ENCODE measurements around the gene PKHD1.

PKHD1 gene

GRCh38 chr6:51865176-51865575 lies 222.2 kb downstream of the PKHD1 start:
- Histone ChIP-seq H3K9me3 (ENCODE audit: insufficient read depth, low read depth, low read length) (no peaks in the 10 kb centered on the region), H3K4me3 (ENCODE audit: low read depth, low read length) (no peak overlapping the region), H3K79me2 (ENCODE audit: control insufficient read depth, insufficient read depth, low read length, poor library complexity) (no peaks in the 10 kb centered on the region), H4K91ac (ENCODE audit: low read depth, low read length) (no peak overlapping the region), H2BK5ac (ENCODE audit: low read depth, low read length, poor library complexity) (no peak overlapping the region), H3K4me2 (ENCODE audit: low read length) (no peak overlapping the region), H3K18ac (ENCODE audit: low read length) (no peak overlapping the region), H2AFZ (ENCODE audit: insufficient read depth, low read length, poor library complexity) (no peak overlapping the region), H3K4me1 (ENCODE audit: control insufficient read depth in 1 of 2, insufficient read depth in 2 of 2, low read length in 2 of 2) (no peaks in the 10 kb centered on the region), H3K27ac (ENCODE audit: low read depth, low read length) (no peak overlapping the region), H3K4ac (ENCODE audit: low read depth, low read length) (no peak overlapping the region), H3K27me3 (ENCODE audit: insufficient read depth, low read length) (no peaks in the 10 kb centered on the region), H2BK120ac (ENCODE audit: insufficient read depth, low read length, poor library complexity) (no peak overlapping the region), H3K14ac (ENCODE audit: low read length) (no peak overlapping the region), H4K12ac (ENCODE audit: low read depth, low read length) (no peak overlapping the region), H3K36me3 (ENCODE audit: control insufficient read depth in 1 of 2, insufficient read depth in 2 of 2, low read length in 2 of 2) (no peaks in the 10 kb centered on the region), H4K8ac (ENCODE audit: low read depth, low read length) (no peak overlapping the region), H3K9ac (ENCODE audit: low read length) (no peak overlapping the region), H3K79me1 (ENCODE audit: low read length) (no peaks in the 10 kb centered on the region), H2BK12ac (ENCODE audit: low read length) (no peak overlapping the region), H2AK5ac (ENCODE audit: low read length) (no peak overlapping the region), H3K23ac (ENCODE audit: low read length) (no peak overlapping the region)
- WGBS (ENCODE audit: extremely low coverage, insufficient coverage, insufficient read length): no CpG with 5 or more reads among the region's 2 CpGs
- no peak for DNase-seq

GRCh38 chr6:51857134-51857533 lies 230.3 kb downstream of the PKHD1 start:
- H4K8ac ChIP-seq (ENCODE audit: low read depth, low read length): no peak overlapping the region
- H3K4me2 ChIP-seq (ENCODE audit: low read length): no peak overlapping the region
- no peak overlapping the region for H2BK120ac ChIP-seq (ENCODE audit: insufficient read depth, low read length, poor library complexity)
- H3K27me3 ChIP-seq (ENCODE audit: insufficient read depth, low read length): no peaks in the 10 kb centered on the region
- H3K14ac ChIP-seq (ENCODE audit: low read length): no peak overlapping the region
- no peak overlapping the region for H2BK12ac ChIP-seq (ENCODE audit: low read length)
- no peak overlapping the region for H4K12ac ChIP-seq (ENCODE audit: low read depth, low read length)
- no peak overlapping the region for H3K23ac ChIP-seq (ENCODE audit: low read length)
- H2BK5ac ChIP-seq (ENCODE audit: low read depth, low read length, poor library complexity): no peak overlapping the region
- H3K79me2 ChIP-seq (ENCODE audit: control insufficient read depth, insufficient read depth, low read length, poor library complexity): no peaks in the 10 kb centered on the region
- DNase-seq: no peak
- H3K36me3 ChIP-seq (ENCODE audit: control insufficient read depth in 1 of 2, insufficient read depth in 2 of 2, low read length in 2 of 2): no peaks in the 10 kb centered on the region
- no peak overlapping the region for H3K4me3 ChIP-seq (ENCODE audit: low read depth, low read length)
- H2AK5ac ChIP-seq (ENCODE audit: low read length): no peak overlapping the region
- no peaks in the 10 kb centered on the region for H3K79me1 ChIP-seq (ENCODE audit: low read length)
- no peak overlapping the region for H3K4ac ChIP-seq (ENCODE audit: low read depth, low read length)
- H3K27ac ChIP-seq (ENCODE audit: low read depth, low read length): no peak overlapping the region
- no peak overlapping the region for H4K91ac ChIP-seq (ENCODE audit: low read depth, low read length)
- no peaks in the 10 kb centered on the region for H3K9me3 ChIP-seq (ENCODE audit: insufficient read depth, low read depth, low read length)
- no peak overlapping the region for H3K18ac ChIP-seq (ENCODE audit: low read length)
- no CpG with 5 or more reads among the region's 2 CpGs for WGBS (ENCODE audit: extremely low coverage, insufficient coverage, insufficient read length)
- H3K9ac ChIP-seq (ENCODE audit: low read length): no peak overlapping the region
- no peak overlapping the region for H2AFZ ChIP-seq (ENCODE audit: insufficient read depth, low read length, poor library complexity)
- no peaks in the 10 kb centered on the region for H3K4me1 ChIP-seq (ENCODE audit: control insufficient read depth in 1 of 2, insufficient read depth in 2 of 2, low read length in 2 of 2)

GRCh38 chr6:51856508-51856907 lies 230.9 kb downstream of the PKHD1 start:
- Histone ChIP-seq H3K27me3 (ENCODE audit: insufficient read depth, low read length) (no peaks in the 10 kb centered on the region), H2AK5ac (ENCODE audit: low read length) (no peak overlapping the region), H3K18ac (ENCODE audit: low read length) (no peak overlapping the region), H4K8ac (ENCODE audit: low read depth, low read length) (no peak overlapping the region), H3K79me2 (ENCODE audit: control insufficient read depth, insufficient read depth, low read length, poor library complexity) (no peaks in the 10 kb centered on the region), H3K36me3 (ENCODE audit: control insufficient read depth in 1 of 2, insufficient read depth in 2 of 2, low read length in 2 of 2) (no peaks in the 10 kb centered on the region), H3K14ac (ENCODE audit: low read length) (no peak overlapping the region), H2BK5ac (ENCODE audit: low read depth, low read length, poor library complexity) (no peak overlapping the region), H3K9ac (ENCODE audit: low read length) (no peak overlapping the region), H3K4ac (ENCODE audit: low read depth, low read length) (no peak overlapping the region), H3K4me3 (ENCODE audit: low read depth, low read length) (no peak overlapping the region), H2BK12ac (ENCODE audit: low read length) (no peak overlapping the region), H2AFZ (ENCODE audit: insufficient read depth, low read length, poor library complexity) (no peak overlapping the region), H3K79me1 (ENCODE audit: low read length) (no peaks in the 10 kb centered on the region), H3K4me1 (ENCODE audit: control insufficient read depth in 1 of 2, insufficient read depth in 2 of 2, low read length in 2 of 2) (no peaks in the 10 kb centered on the region), H4K91ac (ENCODE audit: low read depth, low read length) (no peak overlapping the region), H3K23ac (ENCODE audit: low read length) (no peak overlapping the region), H2BK120ac (ENCODE audit: insufficient read depth, low read length, poor library complexity) (no peak overlapping the region), H3K4me2 (ENCODE audit: low read length) (no peak overlapping the region), H3K27ac (ENCODE audit: low read depth, low read length) (no peak overlapping the region), H4K12ac (ENCODE audit: low read depth, low read length) (no peak overlapping the region), H3K9me3 (ENCODE audit: insufficient read depth, low read depth, low read length) (no peaks in the 10 kb centered on the region)
- no peak for DNase-seq

GRCh38 chr6:51855310-51856082 lies 231.9 kb downstream of the PKHD1 start:
- no peaks in the 10 kb centered on the region for H3K4me1 ChIP-seq (ENCODE audit: control insufficient read depth in 1 of 2, insufficient read depth in 2 of 2, low read length in 2 of 2)
- no peak overlapping the region for H4K91ac ChIP-seq (ENCODE audit: low read depth, low read length)
- no peaks in the 10 kb centered on the region for H3K79me2 ChIP-seq (ENCODE audit: control insufficient read depth, insufficient read depth, low read length, poor library complexity)
- H2AK5ac ChIP-seq (ENCODE audit: low read length): no peak overlapping the region
- no peak overlapping the region for H3K23ac ChIP-seq (ENCODE audit: low read length)
- H3K14ac ChIP-seq (ENCODE audit: low read length): no peak overlapping the region
- no peak overlapping the region for H2BK120ac ChIP-seq (ENCODE audit: insufficient read depth, low read length, poor library complexity)
- no peak overlapping the region for H3K4me2 ChIP-seq (ENCODE audit: low read length)
- H3K79me1 ChIP-seq (ENCODE audit: low read length): no peaks in the 10 kb centered on the region
- no peak overlapping the region for H4K12ac ChIP-seq (ENCODE audit: low read depth, low read length)
- no CpG with 5 or more reads among the region's 10 CpGs for WGBS (ENCODE audit: extremely low coverage, insufficient coverage, insufficient read length)
- H2BK12ac ChIP-seq (ENCODE audit: low read length): no peak overlapping the region
- H3K4ac ChIP-seq (ENCODE audit: low read depth, low read length): no peak overlapping the region
- no peak overlapping the region for H4K8ac ChIP-seq (ENCODE audit: low read depth, low read length)
- H2BK5ac ChIP-seq (ENCODE audit: low read depth, low read length, poor library complexity): no peak overlapping the region
- peak; percentile 57 to 93 for DNase-seq
- no peak overlapping the region for H2AFZ ChIP-seq (ENCODE audit: insufficient read depth, low read length, poor library complexity)
- H3K27me3 ChIP-seq (ENCODE audit: insufficient read depth, low read length): no peaks in the 10 kb centered on the region
- H3K27ac ChIP-seq (ENCODE audit: low read depth, low read length): no peak overlapping the region
- no peak overlapping the region for H3K4me3 ChIP-seq (ENCODE audit: low read depth, low read length)
- no peak overlapping the region for H3K9ac ChIP-seq (ENCODE audit: low read length)
- H3K36me3 ChIP-seq (ENCODE audit: control insufficient read depth in 1 of 2, insufficient read depth in 2 of 2, low read length in 2 of 2): no peaks in the 10 kb centered on the region
- no peak overlapping the region for H3K18ac ChIP-seq (ENCODE audit: low read length)
- no peaks in the 10 kb centered on the region for H3K9me3 ChIP-seq (ENCODE audit: insufficient read depth, low read depth, low read length)

All from trophoblast cell (in vitro differentiated cells and primary cell).